Psoas muscle (tissue), 8 donors: ENCODE data around the gene NAV2. TPM values are rescaled to one million over a fixed set of nuclear protein-coding genes. Genes with fewer than 3 reads are reported as not detected.

ENCODE experiments used
- ATAC-seq, 4 donors: fragments of 200-7000 bp; cut with Tn5 transposase; one replicate each; pipeline ENCODE4 v1.9.1; 2020; ENCODE audit warnings: moderate library complexity in 3 of 4, mild to moderate bottlenecking in 2 of 4
- DNase-seq, 2 donors: peaks; one replicate each; pipeline ENCODE4 v3.0.0-alpha.2; 2020
- H3K27ac ChIP-seq: fragments of 200-600 bp; one replicate; pipeline ENCODE4 v1.8.0; 2022
- H3K27me3 ChIP-seq, 3 donors: fragments of 200-600 bp in 1 of 3; one replicate each; pipeline versions ENCODE4 v1.6.1 to v1.8.0; 2013 to 2022; ENCODE audit warnings: low read length in 2 of 3, mild to moderate bottlenecking in 2 of 3, moderate library complexity in 1 of 3; ENCODE audit not compliant: insufficient read depth in 3 of 3
- H3K36me3 ChIP-seq, 2 donors: fragments of 200-600 bp in 1 of 2; one replicate each; pipeline versions ENCODE4 v1.6.1 to v1.8.0; 2013 to 2022; ENCODE audit warnings: low read depth in 1 of 2, mild to moderate bottlenecking in 1 of 2, moderate library complexity in 1 of 2; ENCODE audit not compliant: insufficient read depth in 1 of 2
- H3K4me1 ChIP-seq: fragments of 200-600 bp; one replicate; pipeline ENCODE4 v1.8.0; 2022
- H3K4me3 ChIP-seq: fragments of 200-600 bp; one replicate; pipeline ENCODE4 v1.8.0; 2022; ENCODE audit warnings: mild to moderate bottlenecking
- H3K9me3 ChIP-seq: fragments of 200-600 bp; one replicate; pipeline ENCODE4 v1.8.0; 2022
- CTCF ChIP-seq: fragments of 200-600 bp; IDR thresholded peaks from one replicate; pipeline ENCODE4 v1.8.0; 2022; ENCODE audit warnings: antibody characterized with exemption
- WGBS, 3 donors: extraction: QIAGEN DNeasy Blood & Tissue Kit; methylation state at CpG; one replicate each; pipeline versions ENCODE4 v1.1.6 to v1.1.7; 2013; 5-methylcytosine and 5-hydroxymethylcytosine counted together
- intact Hi-C, 2 donors: fragments of 100-400 bp; cut with DNase I; formaldehyde crosslinking; loops; one replicate each; pipeline versions ENCODE4 v1.11.0 to v1.14.2; 2022
- polyA plus RNA-seq, 3 donors: library from polyadenylated mRNA; stranded (reverse); fragments of 200-250 nt; gene quantifications; one replicate each; pipeline ENCODE4 v1.2.3, GENCODE V29; 2013
- total RNA-seq, 4 donors: library from RNA; stranded (reverse); fragmentation: NEBNext Ultra II Directional in 2 of 4; extraction: Animal tissue kit (Norgen Biotek cat#: 25700) in 2 of 4; gene quantifications; one replicate each; pipeline versions ENCODE4 v1.2.1 to v1.2.4, GENCODE V29; 2021 to 2023
- donor health status: healthy with polysubstance abuse.
- donor health status: DM: no; HTN: no; CAD: no; lungs with moderate emphysema.
- donor health status: Bipolar disorder and iron deficiency.
- donor health status: healthy.
- donor health status: DM: yes; HTN: yes; CAD: no.
- donor health status: DM: no; HTN: no; CAD: no.
- donor health status: DM: no; HTN: no; CAD: no.
- donor health status: DM: yes; HTN: yes; CAD: no.

Gene NAV2
- total and polyA plus RNA-seq, 7 donors, result 0.68 to 21.8 (median 2.9) TPM

GRCh38 chr11:19812710-19813109 lies 100.1 kb downstream of the NAV2 start:
- DNase-seq (no peak), ATAC-seq (no peak)
- intact Hi-C loops, result loop anchor here in 1 of 2 donors (5.0 kb wide), 1 partner anchor 90 kb away; no protein-coding TSS in a partner anchor
- 55 to 76% (median 70%) methylated on average over 4 of the region's 4 CpGs for WGBS, 3 donors
- no peaks in the 10 kb centered on the region for H3K36me3 ChIP-seq
- H3K9me3 ChIP-seq, result no peaks in the 10 kb centered on the region
- H3K27me3 ChIP-seq, result no peaks in the 10 kb centered on the region
- peaks cover 60% of the 10 kb centered on the region for H3K4me1 ChIP-seq
- no peak for TF ChIP-seq CTCF
- peak overlapping the region; percentile 68 for H3K27ac ChIP-seq
- H3K4me3 ChIP-seq, result no peak overlapping the region

GRCh38 chr11:19813158-19813879 lies 100.7 kb downstream of the NAV2 start:
- intact Hi-C loops, result loop anchor here in 1 of 2 donors (5.0 kb wide), 1 partner anchor 89 kb away; no protein-coding TSS in a partner anchor
- H3K36me3 ChIP-seq, result no peaks in the 10 kb centered on the region
- H3K4me1 ChIP-seq, result peaks cover 60% of the 10 kb centered on the region
- ATAC-seq (peak; percentile 87 to 95 (median 92)), DNase-seq (peak in 1 of 2 donors; percentile 57)
- 24 to 43% (median 31%) methylated on average over 13 of the region's 13 CpGs for WGBS, 3 donors
- no peaks in the 10 kb centered on the region for H3K9me3 ChIP-seq
- no peak for TF ChIP-seq CTCF
- no peaks in the 10 kb centered on the region for H3K27me3 ChIP-seq
- H3K27ac ChIP-seq, result peak overlapping the region; percentile 68
- peak overlapping the region; percentile 39 for H3K4me3 ChIP-seq

GRCh38 chr11:19814421-19814820 lies 101.8 kb downstream of the NAV2 start:
- Histone ChIP-seq H3K27me3 (no peaks in the 10 kb centered on the region), H3K36me3 (no peaks in the 10 kb centered on the region), H3K4me3 (peak overlapping the region; percentile 39), H3K9me3 (no peaks in the 10 kb centered on the region), H3K27ac (peak overlapping the region; percentile 68), H3K4me1 (peaks cover 60% of the 10 kb centered on the region)
- DNase-seq, result no peak
- no peak for TF ChIP-seq CTCF
- intact Hi-C loops, result loop anchor here in 1 of 2 donors (2.0 to 5.0 kb wide), 2 partner anchors 34 to 88 kb away; no protein-coding TSS in a partner anchor
- 75 to 85% (median 78%) methylated on average over 2 of the region's 2 CpGs for whole genome bisulfite sequencing, 3 donors
- peak in 1 of 4 donors; percentile 15 for ATAC-seq

- intact Hi-C loops, result no loop called here
- Histone ChIP-seq H3K9me3 (no peaks in the 10 kb centered on the region), H3K27me3 (no peaks in the 10 kb centered on the region), H3K36me3 (no peaks in the 10 kb centered on the region), H3K27ac (no peak overlapping the region), H3K4me3 (no peak overlapping the region), H3K4me1 (peaks cover 66% of the 10 kb centered on the region)
- TF ChIP-seq CTCF, result no peak
- DNase-seq (no peak), ATAC-seq (peak in 2 of 4 donors; percentile 23 to 53)
- 18 to 31% (median 24%) methylated on average over 10 of the region's 10 CpGs for WGBS, 3 donors
Observed at GRCh38 chr11:19816040-19816439, 103.4 kb downstream of the NAV2 start.
